ENCODE results near the gene MED9.
"Not testable (repeated sequence)": the region's sequence is repeated elsewhere in the genome, so short reads cannot be mapped to it uniquely, and the experiment has no call there.

MED9 gene

DNA sequence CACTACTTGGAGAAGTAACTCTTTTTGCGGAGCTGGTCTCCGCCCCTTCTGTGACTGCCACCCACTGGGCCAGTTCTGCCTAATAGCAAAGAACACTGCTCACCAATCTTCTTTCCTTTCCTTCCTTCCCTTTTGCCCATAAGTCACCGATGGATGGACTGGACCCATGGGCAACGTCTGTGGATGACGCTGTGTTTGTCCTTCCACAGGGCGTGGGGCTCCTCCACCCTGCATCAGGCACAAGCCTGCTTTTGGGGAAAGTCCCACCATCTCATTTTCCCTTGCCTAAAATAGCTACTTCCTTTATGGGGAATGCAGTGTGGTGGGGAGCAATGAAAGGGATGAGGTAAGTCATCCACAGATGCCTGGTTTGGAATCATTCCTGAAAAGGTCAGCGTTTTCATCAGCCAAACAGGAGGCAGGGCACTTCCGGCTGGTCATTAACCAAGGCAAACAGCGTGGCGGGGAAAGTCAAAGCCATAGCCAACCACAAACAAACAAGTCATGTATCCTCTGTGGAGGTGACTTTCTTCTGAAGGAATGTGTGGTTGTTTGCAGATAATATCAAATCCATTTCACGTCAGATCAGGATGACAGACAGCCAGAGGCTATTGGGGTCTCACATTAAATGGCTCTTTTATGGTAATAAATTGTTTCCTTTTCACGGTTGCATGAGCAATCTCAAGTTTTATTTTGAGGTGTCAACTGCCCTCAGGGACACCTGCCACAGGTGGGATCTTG is 30.7 kb upstream of the MED9 start:
- TF ChIP-seq, protein P1, sequence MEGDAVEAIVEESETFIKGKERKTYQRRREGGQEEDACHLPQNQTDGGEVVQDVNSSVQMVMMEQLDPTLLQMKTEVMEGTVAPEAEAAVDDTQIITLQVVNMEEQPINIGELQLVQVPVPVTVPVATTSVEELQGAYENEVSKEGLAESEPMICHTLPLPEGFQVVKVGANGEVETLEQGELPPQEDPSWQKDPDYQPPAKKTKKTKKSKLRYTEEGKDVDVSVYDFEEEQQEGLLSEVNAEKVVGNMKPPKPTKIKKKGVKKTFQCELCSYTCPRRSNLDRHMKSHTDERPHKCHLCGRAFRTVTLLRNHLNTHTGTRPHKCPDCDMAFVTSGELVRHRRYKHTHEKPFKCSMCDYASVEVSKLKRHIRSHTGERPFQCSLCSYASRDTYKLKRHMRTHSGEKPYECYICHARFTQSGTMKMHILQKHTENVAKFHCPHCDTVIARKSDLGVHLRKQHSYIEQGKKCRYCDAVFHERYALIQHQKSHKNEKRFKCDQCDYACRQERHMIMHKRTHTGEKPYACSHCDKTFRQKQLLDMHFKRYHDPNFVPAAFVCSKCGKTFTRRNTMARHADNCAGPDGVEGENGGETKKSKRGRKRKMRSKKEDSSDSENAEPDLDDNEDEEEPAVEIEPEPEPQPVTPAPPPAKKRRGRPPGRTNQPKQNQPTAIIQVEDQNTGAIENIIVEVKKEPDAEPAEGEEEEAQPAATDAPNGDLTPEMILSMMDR (IDR thresholded peaks at IDR 0.05; ENCODE audit: low read depth, low read length), result no peak
- peak; percentile 86 for DNase-seq (ENCODE audit: extremely low read depth, low read depth)

DNA sequence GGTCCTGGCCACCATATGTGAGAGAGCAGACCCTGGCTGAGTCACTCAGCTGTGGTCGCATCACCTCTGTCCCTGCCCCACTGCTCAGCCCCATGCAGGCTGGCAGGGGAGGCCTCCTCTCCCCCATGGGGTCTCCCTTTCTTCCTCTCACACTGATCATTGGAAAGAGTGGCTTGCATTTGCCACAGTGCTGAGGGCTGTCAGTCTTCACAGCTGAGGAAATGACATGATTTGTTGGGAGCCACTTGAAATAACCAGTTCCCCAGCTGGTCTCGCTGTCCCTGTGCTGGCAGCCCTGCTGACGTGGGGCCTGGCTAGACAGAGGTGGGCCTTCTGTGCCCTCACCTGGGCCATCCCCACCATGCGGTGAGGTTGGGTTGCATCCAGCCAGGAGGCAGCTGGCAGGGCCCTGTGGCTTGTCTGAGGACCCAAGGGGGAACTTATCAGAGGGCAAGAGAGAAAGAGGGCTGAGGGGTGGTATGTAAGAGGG is 30.1 kb upstream of the MED9 start:
- no peak for DNase-seq (ENCODE audit: extremely low read depth, low read depth)

DNA sequence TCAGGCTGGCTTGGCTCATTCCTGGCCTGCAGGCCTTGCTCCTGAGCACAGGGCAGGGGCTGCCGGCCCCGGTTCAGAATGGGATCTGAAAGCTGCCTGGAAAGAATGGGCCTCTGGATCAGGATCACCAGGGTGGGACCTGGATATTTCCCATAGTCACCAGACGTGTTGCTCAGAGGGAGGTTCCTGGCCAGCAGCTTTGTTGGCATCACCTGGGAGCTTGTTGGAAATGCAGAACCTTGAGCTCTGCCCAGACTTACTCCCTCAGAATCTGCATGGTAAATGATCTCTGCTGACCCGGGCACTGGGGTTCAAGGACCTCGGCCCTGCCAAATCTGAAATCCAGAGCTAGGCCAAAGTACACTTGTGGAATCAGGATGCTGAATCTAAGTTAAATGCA is 29.5 kb upstream of the MED9 start:
- TF ChIP-seq, protein P1 (IDR thresholded peaks at IDR 0.05; ENCODE audit: low read depth, low read length), result no peak
- no peak for DNase-seq (ENCODE audit: extremely low read depth, low read depth)

More for the DNA sequence above, 30.1 kb upstream of the MED9 start:
- TF ChIP-seq, protein P1 (IDR thresholded peaks at IDR 0.05; ENCODE audit: low read depth, low read length), result no peak

DNA sequence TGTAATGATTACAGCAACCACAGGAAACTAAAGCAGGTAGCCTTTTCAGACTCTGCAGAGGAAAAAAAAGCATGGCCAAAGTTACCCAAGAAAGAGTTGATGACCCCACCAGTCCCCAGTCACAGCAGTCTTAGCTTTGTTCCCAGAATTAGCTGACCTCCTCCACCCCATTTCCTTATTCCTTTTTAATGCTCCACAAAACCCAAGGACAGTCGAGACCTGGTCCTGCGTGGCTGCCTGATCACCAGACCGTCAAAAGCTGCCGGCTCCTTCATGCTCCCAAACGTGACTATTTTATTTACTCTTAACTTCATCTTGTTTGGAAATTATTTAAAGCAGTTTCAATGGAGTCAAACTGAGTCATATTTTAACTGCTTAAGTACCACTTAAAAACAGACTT is 28.7 kb upstream of the MED9 start:
- TF ChIP-seq, protein P1 (IDR thresholded peaks at IDR 0.05; ENCODE audit: low read depth, low read length), result no peak
- DNase-seq (ENCODE audit: extremely low read depth, low read depth), result no peak

DNA sequence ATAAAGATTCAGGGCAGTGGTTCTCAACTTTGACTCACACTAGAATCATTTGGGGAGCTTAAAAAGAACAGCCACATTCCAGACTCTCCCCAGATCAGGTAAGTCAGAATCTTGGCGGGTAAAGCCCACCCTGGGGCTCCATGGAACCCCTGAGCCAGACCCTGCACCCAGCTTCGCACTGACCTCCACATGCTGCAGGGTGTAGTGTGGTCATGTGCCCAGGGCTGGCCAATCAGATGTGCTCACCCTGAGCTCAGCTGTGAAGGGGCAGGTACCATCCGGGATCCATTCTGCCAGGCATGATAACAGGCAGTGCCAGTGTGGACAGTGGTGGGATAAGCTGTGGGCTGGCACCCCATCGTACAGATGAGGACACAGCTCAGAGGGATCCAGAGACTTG is 28.1 kb upstream of the MED9 start:
- no peak for DNase-seq (ENCODE audit: extremely low read depth, low read depth)
- TF ChIP-seq, protein P1 (IDR thresholded peaks at IDR 0.05; ENCODE audit: low read depth, low read length), result no peak

DNA sequence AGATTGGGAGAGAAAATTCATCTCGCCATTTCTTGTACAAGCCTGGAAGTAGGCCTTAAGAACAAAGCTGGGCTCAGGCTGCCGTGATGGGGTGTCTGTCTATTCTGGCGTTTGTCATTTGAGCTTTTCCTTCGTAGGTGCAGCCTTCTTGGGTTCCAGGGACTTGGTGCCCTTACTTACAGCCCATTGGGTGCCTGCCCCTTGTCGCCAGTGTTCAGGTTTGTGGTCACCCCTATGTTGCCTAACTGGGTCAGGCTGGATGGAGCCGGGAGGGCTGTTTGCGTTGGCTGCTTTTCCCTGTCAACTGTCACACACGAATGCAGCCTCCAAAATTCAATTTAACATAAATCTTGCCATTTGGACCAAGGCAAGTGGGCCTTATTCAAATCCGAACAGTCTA is 23.7 kb upstream of the MED9 start:
- DNase-seq (ENCODE audit: extremely low read depth, low read depth), result no peak
- TF ChIP-seq, protein P1 (IDR thresholded peaks at IDR 0.05; ENCODE audit: low read depth, low read length), result no peak

DNA sequence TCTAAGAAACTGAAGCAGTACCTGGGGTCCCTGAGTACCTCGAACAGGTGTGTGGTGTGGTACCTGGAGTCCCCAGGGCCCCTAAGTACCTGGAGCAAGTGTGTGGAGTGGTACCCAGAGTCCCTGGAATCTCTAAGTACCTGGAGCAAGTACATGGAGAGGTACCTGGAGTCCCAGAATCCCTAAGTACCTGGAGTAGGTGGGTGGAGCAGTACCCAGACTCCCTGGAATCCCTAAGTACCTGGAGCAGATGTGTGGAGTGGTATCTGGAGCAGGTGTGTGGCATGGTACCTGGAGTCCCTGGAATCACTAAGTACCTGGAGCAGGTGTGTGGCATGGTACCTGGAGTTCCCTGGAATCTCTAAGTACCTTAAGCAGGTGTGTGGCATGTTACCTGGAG is 22.5 kb upstream of the MED9 start:
- no peak for DNase-seq (ENCODE audit: extremely low read depth, low read depth)
- TF ChIP-seq, protein P1 (IDR thresholded peaks at IDR 0.05; ENCODE audit: low read depth, low read length), result no peak

DNA sequence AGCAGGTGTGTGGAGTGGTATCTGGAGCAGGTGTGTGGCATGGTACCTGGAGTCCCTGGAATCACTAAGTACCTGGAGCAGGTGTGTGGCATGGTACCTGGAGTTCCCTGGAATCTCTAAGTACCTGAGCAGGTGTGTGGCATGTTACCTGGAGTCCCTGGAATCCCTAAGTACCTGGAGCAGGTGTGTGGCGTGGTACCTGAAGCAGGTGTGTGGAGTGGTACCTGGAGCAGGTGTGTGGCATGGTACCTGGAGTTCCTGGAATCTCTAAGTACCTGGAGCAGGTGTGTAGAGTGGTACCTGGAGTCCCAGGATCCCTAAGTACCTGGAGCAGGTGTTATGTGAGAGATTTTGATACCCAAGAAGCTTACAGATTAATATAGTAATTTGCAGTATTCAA is 22.1 kb upstream of the MED9 start:
- not testable (repeated sequence) for DNase-seq (ENCODE audit: extremely low read depth, low read depth)

Data from AG09319 (cell line).